ENCODE results near the gene ZNF620. TPM values are rescaled to one million over a fixed set of nuclear protein-coding genes. Genes with fewer than 3 reads are reported as not detected.

Gene ZNF620
- total RNA-seq, 1 donor from 2014 or later = 4.2 TPM

DNA sequence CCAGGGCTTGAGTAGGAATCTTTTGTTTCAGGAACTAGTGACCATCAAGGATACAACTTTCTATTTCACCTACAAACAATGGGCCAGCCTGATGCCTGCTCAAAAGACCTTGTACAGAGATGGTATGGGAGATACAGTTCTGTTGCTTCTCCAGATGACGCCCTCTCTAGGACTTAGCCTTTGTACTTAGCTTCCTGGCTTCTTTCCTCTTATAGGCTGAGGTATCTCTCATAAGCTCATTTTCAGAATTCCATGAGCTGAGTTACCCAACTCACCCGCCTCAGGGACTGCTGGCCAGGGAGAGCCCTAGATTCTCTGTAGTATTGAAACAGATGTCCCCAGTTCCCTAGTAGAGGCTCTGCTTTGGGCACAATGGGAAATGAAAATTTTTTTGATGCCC is 8.6 kb upstream of the ZNF620 start:
- Mint-ChIP-seq H3K27me3 (ENCODE audit: low read depth, unreplicated experiment) (peaks cover 4% of the 10 kb centered on the region), H3K27ac (ENCODE audit: unreplicated experiment) (no peak overlapping the region), H3K36me3 (ENCODE audit: low read depth, unreplicated experiment) (no peaks in the 10 kb centered on the region), H3K4me1 (ENCODE audit: low read depth, unreplicated experiment) (no peaks in the 10 kb centered on the region), H3K9me3 (ENCODE audit: unreplicated experiment) (peaks cover 2% of the 10 kb centered on the region), H3K4me3 (ENCODE audit: unreplicated experiment) (no peak overlapping the region)
- H3K9ac ChIP-seq (ENCODE audit: low read length) = no peak overlapping the region
- no peaks in the 10 kb centered on the region for H4K20me1 ChIP-seq (ENCODE audit: insufficient read depth, low read length)
- no peak overlapping the region for H3K4me3 ChIP-seq (ENCODE audit: insufficient read depth, low read depth, low read length)
- DNase-seq (ENCODE audit: low read depth) (no peak), FAIRE-seq (no peak)
- H3K27me3 ChIP-seq (ENCODE audit: insufficient read depth, low read length) = no peaks in the 10 kb centered on the region
- no peaks in the 10 kb centered on the region for H3K4me1 ChIP-seq (ENCODE audit: insufficient read depth, low read length)
- H3K36me3 ChIP-seq (ENCODE audit: insufficient read depth, low read length) = no peaks in the 10 kb centered on the region
- no peaks in the 10 kb centered on the region for H3K9me3 ChIP-seq (ENCODE audit: insufficient read depth, low read depth, low read length)
- TF ChIP-seq, protein P1, sequence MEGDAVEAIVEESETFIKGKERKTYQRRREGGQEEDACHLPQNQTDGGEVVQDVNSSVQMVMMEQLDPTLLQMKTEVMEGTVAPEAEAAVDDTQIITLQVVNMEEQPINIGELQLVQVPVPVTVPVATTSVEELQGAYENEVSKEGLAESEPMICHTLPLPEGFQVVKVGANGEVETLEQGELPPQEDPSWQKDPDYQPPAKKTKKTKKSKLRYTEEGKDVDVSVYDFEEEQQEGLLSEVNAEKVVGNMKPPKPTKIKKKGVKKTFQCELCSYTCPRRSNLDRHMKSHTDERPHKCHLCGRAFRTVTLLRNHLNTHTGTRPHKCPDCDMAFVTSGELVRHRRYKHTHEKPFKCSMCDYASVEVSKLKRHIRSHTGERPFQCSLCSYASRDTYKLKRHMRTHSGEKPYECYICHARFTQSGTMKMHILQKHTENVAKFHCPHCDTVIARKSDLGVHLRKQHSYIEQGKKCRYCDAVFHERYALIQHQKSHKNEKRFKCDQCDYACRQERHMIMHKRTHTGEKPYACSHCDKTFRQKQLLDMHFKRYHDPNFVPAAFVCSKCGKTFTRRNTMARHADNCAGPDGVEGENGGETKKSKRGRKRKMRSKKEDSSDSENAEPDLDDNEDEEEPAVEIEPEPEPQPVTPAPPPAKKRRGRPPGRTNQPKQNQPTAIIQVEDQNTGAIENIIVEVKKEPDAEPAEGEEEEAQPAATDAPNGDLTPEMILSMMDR (IDR thresholded peaks at IDR 0.05; ENCODE audit: insufficient read depth, low read depth, low read length) = no peak
- no peak overlapping the region for H2AFZ ChIP-seq (ENCODE audit: low read depth, low read length)
- no peak overlapping the region for H3K4me2 ChIP-seq (ENCODE audit: low read length)
- H3K27ac ChIP-seq (ENCODE audit: low read depth, low read length) = no peak overlapping the region
- no peaks in the 10 kb centered on the region for H3K79me2 ChIP-seq (ENCODE audit: insufficient read depth, low read length)

DNA sequence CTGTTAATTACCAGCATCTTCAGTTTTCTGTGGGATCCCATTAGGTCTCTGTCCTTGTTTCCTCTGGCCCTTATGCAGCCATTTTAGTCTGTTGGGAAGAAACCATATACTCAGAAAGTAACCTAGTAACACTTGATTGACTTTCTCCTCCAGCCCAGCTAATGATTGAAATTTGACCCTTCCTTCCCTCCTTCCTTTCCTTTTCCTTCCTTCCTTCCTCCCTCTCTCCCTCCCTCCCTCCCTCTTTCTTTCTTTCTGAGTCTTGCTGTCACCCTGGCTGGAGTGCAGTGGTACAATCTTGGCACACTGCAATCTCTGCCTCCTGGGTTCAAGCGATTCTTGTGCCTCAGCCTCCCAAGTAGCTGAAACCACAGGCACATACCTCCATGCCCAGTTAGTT is 5.9 kb upstream of the ZNF620 start:
- Histone ChIP-seq H4K20me1 (ENCODE audit: insufficient read depth, low read length) (no peaks in the 10 kb centered on the region), H3K4me3 (ENCODE audit: insufficient read depth, low read depth, low read length) (no peak overlapping the region), H3K36me3 (ENCODE audit: insufficient read depth, low read length) (no peaks in the 10 kb centered on the region), H2AFZ (ENCODE audit: low read depth, low read length) (no peak overlapping the region), H3K4me1 (ENCODE audit: insufficient read depth, low read length) (peaks cover 8% of the 10 kb centered on the region), H3K27ac (ENCODE audit: low read depth, low read length) (no peak overlapping the region), H3K27me3 (ENCODE audit: insufficient read depth, low read length) (no peaks in the 10 kb centered on the region), H3K9me3 (ENCODE audit: insufficient read depth, low read depth, low read length) (no peaks in the 10 kb centered on the region), H3K4me2 (ENCODE audit: low read length) (no peak overlapping the region), H3K9ac (ENCODE audit: low read length) (no peak overlapping the region), H3K79me2 (ENCODE audit: insufficient read depth, low read length) (no peaks in the 10 kb centered on the region)
- Mint-ChIP-seq H3K27me3 (ENCODE audit: low read depth, unreplicated experiment) (peaks cover 2% of the 10 kb centered on the region), H3K9me3 (ENCODE audit: unreplicated experiment) (no peaks in the 10 kb centered on the region), H3K4me1 (ENCODE audit: low read depth, unreplicated experiment) (peaks cover 5% of the 10 kb centered on the region), H3K27ac (ENCODE audit: unreplicated experiment) (no peak overlapping the region), H3K4me3 (ENCODE audit: unreplicated experiment) (no peak overlapping the region), H3K36me3 (ENCODE audit: low read depth, unreplicated experiment) (no peaks in the 10 kb centered on the region)
- DNase-seq (ENCODE audit: low read depth) = no peak
- TF ChIP-seq, protein P1 (IDR thresholded peaks at IDR 0.05; ENCODE audit: insufficient read depth, low read depth, low read length) = no peak
- no peak for TF ChIP-seq EZH2 (IDR thresholded peaks at IDR 0.05; ENCODE audit: insufficient read depth, low read length)
- no peak for FAIRE-seq

DNA sequence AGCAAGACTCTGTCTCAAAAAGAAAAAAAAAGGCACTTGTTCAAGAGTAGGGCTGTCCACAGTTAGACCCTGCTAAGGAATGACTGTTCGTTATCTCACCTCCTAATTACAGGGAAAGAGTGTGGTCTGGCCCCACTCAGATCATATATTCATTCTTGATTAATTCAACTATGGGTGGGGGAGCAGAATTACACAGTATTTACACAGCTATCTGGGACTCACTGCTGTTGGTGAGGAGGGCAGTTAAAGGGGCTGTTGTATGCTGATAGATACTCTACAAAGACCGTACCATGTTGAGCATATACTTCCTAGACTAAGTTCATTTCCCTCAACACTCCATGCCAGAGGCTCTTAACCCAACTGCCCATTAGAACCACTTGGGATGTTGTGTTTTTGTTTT is 3.8 kb upstream of the ZNF620 start:
- no peak overlapping the region for H2AFZ ChIP-seq (ENCODE audit: low read depth, low read length)
- Mint-ChIP-seq H3K4me1 (ENCODE audit: low read depth, unreplicated experiment) (peaks cover 8% of the 10 kb centered on the region), H3K9me3 (ENCODE audit: unreplicated experiment) (no peaks in the 10 kb centered on the region), H3K36me3 (ENCODE audit: low read depth, unreplicated experiment) (no peaks in the 10 kb centered on the region), H3K27ac (ENCODE audit: unreplicated experiment) (no peak overlapping the region), H3K27me3 (ENCODE audit: low read depth, unreplicated experiment) (peaks cover 2% of the 10 kb centered on the region), H3K4me3 (ENCODE audit: unreplicated experiment) (no peak overlapping the region)
- DNase-seq (ENCODE audit: low read depth) (no peak), FAIRE-seq (no peak)
- no peak overlapping the region for H3K27ac ChIP-seq (ENCODE audit: low read depth, low read length)
- H3K4me1 ChIP-seq (ENCODE audit: insufficient read depth, low read length) = peaks cover 19% of the 10 kb centered on the region
- no peak overlapping the region for H3K9ac ChIP-seq (ENCODE audit: low read length)
- H3K27me3 ChIP-seq (ENCODE audit: insufficient read depth, low read length) = no peaks in the 10 kb centered on the region
- H3K9me3 ChIP-seq (ENCODE audit: insufficient read depth, low read depth, low read length) = no peaks in the 10 kb centered on the region
- H3K4me3 ChIP-seq (ENCODE audit: insufficient read depth, low read depth, low read length) = no peak overlapping the region
- TF ChIP-seq, protein P1 (IDR thresholded peaks at IDR 0.05; ENCODE audit: insufficient read depth, low read depth, low read length) = no peak
- no peak for TF ChIP-seq EZH2 (IDR thresholded peaks at IDR 0.05; ENCODE audit: insufficient read depth, low read length)
- no peaks in the 10 kb centered on the region for H3K79me2 ChIP-seq (ENCODE audit: insufficient read depth, low read length)
- H3K4me2 ChIP-seq (ENCODE audit: low read length) = no peak overlapping the region
- no peaks in the 10 kb centered on the region for H4K20me1 ChIP-seq (ENCODE audit: insufficient read depth, low read length)
- no peaks in the 10 kb centered on the region for H3K36me3 ChIP-seq (ENCODE audit: insufficient read depth, low read length)

All from astrocyte (in vitro differentiated cells and primary cell).